Measurements from ENCODE around the gene CHST15.

Gene CHST15, protein sequence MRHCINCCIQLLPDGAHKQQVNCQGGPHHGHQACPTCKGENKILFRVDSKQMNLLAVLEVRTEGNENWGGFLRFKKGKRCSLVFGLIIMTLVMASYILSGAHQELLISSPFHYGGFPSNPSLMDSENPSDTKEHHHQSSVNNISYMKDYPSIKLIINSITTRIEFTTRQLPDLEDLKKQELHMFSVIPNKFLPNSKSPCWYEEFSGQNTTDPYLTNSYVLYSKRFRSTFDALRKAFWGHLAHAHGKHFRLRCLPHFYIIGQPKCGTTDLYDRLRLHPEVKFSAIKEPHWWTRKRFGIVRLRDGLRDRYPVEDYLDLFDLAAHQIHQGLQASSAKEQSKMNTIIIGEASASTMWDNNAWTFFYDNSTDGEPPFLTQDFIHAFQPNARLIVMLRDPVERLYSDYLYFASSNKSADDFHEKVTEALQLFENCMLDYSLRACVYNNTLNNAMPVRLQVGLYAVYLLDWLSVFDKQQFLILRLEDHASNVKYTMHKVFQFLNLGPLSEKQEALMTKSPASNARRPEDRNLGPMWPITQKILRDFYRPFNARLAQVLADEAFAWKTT

GRCh38 chr10:124092860-124093773 is at the start of gene CHST15:
Gene CHST15 (minus strand): TSS chr10:124093598. CDS start chr10:124046212, 47,386 bp downstream.
- no peak for FAIRE-seq

- no peak for FAIRE-seq
Measured at GRCh38 chr10:124142960-124143359, 49.6 kb upstream of the CHST15 start.

- no peak for FAIRE-seq
Measured at GRCh38 chr10:124142006-124142739, 48.8 kb upstream of the CHST15 start.

GRCh38 chr10:124138883-124139348 is 45.5 kb upstream of the CHST15 start:
- FAIRE-seq = no peak

- no peak for FAIRE-seq
Measured at GRCh38 chr10:124138195-124138882, 44.9 kb upstream of the CHST15 start.

GRCh38 chr10:124134251-124134893 is 41.0 kb upstream of the CHST15 start:
- FAIRE-seq = no peak

- no peak for FAIRE-seq
Measured at GRCh38 chr10:124132876-124133275, 39.5 kb upstream of the CHST15 start.

GRCh38 chr10:124132306-124132705 is 38.9 kb upstream of the CHST15 start:
- no peak for FAIRE-seq

GRCh38 chr10:124131172-124131571 is 37.8 kb upstream of the CHST15 start:
- no peak for FAIRE-seq

DNA sequence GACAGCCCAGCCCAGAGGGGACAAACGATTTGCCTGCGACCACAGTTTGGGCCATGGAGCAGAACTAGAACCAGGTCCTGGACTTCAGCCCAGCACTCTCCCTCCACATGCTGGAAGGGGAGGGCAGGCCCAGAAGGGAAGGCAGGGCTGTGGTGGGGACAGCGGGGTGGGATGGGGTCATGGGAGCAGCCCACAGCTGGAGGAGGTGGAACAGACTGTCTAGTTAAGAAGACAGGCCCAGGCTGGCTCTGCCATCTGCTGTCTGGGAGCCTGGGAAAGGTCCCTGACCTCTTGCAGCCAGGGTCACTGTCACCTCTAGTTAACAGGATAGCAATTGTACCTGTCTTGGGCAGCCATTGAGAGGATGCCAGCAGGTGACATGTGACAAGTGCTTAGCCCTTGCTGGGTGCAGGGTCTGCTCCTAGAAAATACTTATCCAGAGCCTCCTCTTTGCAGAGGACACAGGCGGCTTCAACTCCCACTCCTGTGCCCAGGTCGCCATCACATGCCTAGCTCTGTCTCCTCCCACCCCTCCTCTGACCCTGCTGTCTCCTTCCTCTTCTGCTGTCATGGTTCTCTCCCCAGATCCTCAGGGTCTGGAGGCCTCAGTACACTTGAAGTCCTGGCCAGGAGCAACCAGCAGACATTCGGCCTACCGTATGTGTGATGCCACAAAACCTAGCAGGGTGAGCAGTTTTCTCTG is 37.0 kb upstream of the CHST15 start:
- FAIRE-seq = no peak

DNA sequence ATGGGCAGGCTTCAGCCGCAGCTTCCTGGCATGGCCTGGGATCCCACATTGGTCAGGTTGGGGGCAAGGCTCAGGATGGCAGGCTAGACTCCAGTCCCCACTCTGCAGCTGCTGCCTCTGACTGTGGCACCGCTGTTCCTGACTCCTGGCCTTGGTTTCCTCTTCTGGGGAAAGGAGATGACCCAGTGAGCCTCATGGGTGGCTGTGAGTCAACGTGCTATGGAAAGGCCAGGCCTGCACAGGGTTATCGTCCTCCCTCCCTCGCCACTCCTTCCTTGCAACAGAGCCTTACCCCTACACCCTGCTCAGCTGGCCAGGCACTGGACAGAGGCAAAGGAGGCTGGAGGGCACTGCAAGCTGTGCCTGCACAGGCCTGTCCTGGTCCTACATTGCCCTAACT is 36.1 kb upstream of the CHST15 start:
- FAIRE-seq = no peak

DNA sequence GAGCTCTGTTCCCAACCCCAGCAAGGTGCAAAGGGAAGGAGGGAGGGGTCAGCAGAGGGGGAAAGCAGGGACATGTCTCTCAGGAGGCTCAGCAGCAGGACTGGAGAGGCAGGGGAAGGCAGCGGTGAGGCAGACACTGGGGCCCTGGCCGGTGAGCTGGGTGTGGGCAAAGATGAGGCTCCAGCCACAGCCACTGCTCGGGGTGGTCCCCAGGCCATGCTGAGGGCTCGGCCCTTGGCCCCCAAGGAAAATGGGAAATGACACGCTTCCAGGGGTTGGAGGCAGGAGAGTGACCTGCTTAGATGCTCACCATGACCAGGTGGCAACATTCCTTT is 35.4 kb upstream of the CHST15 start:
- no peak for FAIRE-seq

DNA sequence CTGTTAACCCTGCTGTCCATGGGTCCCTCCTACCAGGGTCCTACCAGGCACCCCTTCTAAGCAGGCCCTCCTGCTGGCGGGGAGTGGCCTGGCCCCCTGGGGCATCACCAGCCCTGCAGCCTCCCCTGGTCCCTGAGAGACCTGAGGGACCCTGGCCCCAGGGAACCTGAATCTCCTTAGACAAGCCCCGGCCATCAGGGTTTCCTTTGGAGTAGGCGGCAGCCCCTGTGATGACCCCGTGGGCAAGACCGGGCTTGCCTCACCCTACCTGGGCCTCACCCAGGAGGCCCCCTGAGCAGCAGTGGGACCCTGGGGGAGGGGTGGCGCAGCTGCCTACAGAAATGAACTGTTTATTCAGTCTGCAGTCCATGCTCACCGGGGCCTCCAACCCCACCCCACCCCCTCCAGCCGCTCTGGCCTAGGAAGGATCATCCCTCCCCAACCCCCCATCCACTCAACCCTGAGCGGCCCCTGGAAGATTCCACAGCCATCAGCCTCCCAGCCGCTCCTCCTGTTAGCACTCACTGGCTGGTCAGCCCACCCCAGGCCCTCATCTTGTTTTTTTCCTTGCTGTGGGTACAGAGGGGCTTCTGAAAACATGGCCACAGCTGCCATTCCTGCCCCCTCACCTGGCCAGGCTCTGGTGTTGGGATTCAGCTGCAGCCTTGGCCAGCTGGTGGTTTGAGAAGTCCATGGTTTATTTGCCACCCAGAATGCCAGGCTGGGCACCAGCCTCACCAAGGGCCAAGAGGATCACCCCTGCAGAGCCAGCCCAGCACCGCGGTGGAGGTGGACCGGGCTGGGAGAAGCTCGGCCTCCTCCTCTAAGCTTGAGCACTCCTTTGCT is 34.8 kb upstream of the CHST15 start:
- FAIRE-seq = no peak

- no peak for FAIRE-seq
Measured at GRCh38 chr10:124127563-124127962, 34.2 kb upstream of the CHST15 start.

DNA sequence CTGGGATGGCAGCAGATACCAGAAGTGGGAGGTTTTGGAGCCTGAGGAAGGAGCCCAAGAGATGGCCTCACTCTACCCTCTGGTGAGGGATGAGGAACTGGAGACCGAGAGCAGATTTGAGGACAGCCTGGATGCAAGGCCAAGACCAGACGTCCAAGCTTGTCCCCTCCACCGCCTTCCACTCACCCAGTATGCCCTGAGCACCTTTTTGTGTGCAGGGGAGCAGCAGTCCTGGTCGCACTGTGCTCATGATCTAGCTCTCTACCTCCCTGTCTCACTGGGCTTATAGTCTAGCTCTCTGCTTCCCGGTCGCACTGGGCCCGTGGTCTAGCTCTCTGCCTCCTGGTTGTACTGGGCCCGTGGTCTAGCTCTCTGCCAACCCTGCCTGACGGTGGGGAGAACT is 33.6 kb upstream of the CHST15 start:
- no peak for FAIRE-seq

- FAIRE-seq = no peak
Measured at GRCh38 chr10:124126145-124126982, 33.0 kb upstream of the CHST15 start.

DNA sequence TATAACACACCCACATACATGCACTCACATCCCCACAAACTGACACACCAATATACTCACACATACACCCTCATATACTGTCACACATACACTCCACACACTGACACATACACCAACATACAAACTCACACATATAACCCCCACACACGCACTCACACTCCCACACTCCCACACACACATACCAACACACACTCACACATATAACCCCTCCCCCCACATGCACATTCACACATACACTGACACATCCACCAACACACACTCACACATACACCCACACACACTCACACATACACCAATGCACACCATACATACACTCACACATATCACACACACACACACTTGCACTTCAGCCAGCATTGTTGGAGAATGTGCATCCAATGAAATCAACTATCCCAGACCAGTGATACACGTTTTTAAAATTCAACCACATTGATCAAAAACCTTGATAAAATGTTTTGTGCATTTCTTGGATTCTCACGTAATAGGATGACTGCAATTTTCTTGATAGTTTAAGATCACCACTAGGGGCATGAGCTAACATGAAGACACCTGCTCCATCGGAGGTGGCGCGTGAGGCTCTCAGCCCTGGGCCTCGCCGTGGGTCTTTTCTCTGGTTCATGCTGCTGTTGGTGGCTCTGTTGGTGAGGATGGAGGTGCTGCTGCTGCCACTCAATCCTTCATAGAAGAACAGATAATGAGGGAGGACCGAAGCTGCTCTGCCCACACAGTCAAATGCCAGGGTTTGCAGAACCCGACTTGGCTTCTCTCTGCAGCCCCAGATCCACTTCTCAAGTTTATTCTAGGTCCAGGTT is 32.1 kb upstream of the CHST15 start:
- no peak for FAIRE-seq

DNA sequence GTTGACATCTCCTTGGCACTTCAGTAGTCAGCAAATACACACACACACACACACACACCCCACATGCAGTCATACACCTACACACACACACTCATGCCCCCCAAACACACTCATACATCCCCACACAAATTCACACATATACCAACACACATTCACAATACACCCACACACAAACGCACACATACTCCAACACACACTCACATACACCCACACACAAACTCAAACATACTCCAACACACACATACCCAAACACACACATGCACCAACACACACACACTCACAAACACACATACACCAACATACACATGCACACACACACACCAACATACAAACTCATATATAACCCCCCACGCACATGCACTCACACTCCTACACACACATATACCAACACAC is 31.4 kb upstream of the CHST15 start:
- FAIRE-seq = no peak
